Putamen (tissue), 1 donor: Measurements from ENCODE around the gene ZNF534.
A peak's percentile ranks its signal among the peaks of the same experiment; 100 is the strongest.
"Not testable (repeated sequence)": the region's sequence is repeated elsewhere in the genome, so short reads cannot be mapped to it uniquely, and the experiment has no call there.

Experiments
- DNase-seq: peaks from one replicate; pipeline ENCODE4 v3.0.0-alpha.2; 2016; ENCODE audit warnings: low spot score

ZNF534 gene

DNA sequence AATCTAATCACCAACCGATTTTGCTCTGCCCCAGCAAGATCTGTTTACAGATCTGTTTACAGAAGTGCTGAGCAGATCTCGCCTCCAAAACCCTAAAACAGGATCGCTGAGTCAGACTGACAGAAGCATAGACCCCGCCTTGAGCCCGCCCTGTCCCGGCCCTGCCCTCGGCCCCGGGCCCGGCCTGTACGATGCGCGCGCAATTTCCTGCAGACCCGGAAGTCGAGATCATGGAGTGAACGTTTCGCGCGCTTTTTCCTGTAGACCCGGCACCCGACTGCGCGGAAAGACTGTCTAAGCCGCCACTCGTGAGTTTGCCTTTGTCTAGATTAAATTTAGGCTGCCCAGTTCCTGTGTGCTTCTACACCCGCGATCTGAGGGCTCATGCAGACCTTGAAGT is at the start of gene ZNF534:
Gene ZNF534 (plus strand): TSS at position 212 of the 400 bp plus-strand sequence. CDS start 2,327 bp downstream, outside the sequence.
- no peak for DNase-seq

DNA sequence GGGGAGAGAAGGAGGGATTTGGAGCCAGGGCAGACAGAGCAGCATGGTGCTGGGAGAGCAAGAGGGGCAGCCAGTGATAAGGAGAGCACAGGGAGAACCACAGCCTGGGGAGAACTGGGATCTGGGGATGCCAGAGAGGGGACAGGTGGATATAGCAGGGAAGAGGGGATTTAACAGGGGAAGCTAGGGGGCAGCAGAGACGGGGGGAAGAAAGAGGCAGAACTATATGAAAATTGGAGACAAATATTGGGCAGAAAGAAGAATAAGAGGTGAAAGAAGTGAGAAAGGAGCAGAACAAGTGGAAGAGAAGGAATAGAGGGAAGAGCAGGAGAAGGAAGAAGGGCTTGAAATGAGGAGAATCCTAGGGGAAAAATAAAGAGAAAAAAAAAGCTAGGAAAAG is 37.8 kb upstream of the ZNF534 start:
- DNase-seq: no peak

DNA sequence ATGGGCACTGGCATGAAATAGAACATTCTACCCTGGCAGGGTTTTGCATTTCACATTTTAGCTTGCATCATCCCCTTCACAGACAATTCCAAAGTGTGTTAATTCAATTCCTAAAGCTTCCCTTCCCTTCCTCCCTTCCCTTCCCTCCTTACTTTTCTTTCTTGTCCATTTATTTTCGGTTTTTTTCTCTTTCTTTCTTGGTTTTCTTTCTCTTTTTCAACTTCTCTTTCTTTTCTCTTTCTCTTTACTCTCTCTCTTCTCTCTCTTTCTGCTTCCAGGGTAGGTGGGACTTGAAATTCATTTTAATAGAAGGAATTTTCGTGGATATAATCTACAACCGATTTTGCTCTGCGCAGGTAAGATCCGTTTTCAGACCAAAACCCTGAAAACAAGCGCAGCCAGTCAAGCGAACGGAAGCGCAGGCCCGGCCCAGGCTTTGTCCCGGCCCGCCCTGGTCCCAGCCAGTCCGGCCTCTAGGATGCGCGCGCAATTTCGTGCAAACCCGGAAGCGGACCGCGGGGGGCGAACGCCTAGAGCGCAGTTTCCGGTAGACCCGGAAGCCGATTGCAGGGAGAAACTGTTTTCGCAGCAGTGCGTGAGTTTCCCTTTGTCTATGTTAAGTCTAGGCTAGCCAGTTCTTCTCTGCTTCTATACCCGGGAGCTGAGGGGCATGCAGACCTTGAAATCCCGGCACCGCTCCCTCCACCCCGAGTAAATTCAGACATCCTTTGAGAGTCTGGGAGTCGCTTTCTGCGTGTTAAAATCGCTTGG is 31.5 kb upstream of the ZNF534 start, which contains the start of gene ZNF528:
Gene ZNF528 (plus strand): TSS at position 540 of the 771 bp plus-strand sequence. CDS start 4,165 bp downstream, outside the sequence.
- peak; percentile 91 for DNase-seq

DNA sequence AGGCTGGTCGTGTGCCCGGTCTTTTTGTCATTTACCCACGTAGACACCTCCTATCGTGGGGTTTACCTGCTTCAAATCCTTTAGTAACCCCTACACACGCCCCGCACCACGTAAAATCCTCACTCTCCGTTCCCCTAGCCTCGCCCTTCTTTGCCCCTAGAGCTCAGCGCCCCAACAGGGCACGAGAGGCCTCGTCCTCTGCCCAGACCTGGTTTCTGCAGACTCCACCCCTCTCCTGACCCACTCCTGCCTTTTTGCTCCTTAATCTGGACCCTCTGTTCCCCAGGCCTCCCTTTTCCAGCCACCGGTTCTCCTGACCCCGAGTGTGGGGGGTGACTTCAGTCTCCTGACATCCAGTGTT is 30.9 kb upstream of the ZNF534 start:
- no peak for DNase-seq

DNA sequence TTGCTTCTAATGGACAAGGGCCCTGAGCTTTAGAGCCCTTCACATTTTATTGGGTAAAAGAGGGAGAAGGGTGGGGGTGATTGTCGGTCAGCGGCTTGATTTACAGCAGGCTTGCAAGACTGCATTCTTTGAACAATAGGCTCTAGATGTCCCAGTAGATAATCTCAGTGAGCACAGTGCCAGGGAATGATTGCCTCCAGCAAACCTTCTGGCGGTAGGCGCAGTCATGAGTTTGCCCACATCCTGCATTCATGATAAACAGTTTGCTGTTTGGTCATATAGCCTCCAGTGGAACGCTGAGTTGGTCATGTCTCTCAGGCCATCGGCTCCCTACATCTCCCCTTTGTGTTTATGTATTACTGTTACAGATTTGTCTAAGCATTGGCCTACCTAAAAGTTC is 18.7 kb upstream of the ZNF534 start:
- DNase-seq: no peak

DNA sequence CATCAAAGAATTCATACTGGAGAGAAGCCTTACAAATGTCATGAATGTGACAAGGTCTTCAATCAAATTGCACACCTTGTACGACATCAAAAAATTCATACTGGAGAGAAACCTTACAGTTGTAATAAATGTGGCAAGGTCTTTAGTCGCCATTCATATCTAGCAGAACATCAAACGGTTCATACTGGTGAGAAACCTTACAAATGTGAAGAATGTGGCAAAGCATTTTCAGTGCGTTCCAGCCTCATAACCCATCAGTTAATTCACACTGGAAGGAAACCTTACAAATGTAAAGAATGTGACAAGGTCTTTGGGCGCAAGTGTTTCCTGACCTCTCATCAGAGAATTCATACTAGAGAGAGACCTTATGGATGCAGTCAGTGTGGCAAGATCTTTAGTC is 13.2 kb upstream of the ZNF534 start:
- DNase-seq: no peak

DNA sequence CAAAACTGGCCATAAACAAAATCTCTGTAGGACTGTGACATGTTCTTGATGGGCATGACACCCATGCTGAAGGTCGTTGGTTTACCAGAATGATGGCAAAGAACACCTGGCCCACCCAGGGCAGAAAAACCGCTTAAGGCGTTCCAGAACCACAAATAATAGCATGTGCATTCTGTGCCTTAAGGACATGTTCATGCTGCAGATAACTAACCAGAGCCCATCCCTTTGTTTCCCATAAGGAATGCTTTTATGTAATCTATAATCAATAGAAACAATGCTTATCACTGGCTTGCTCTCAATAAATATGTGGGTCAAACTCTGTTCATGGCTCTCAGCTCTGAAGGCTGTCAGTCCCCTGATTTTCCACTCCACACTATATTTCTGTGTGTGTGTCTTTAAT is 13.2 kb downstream of the ZNF534 start:
- no peak for DNase-seq

DNA sequence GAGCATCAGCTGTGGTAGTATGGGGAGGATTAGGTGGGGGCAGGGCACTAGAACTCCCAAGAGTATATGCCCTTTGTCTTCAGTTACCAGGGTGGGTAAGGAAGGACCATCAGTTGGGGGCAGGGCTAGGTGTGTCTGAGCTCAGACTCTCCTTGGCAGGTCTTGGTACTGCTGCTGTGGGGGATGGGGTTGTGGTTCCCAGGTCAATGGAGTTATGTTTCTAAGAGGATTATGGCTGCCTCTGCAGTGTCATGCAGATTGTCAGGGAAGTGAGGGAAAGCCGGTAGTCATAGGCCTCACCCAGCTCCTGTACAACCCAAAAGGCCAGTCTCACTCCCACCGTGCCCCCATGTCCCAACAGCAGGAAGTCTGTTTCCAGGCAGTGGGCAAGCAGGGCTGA is 15.6 kb downstream of the ZNF534 start:
- no peak for DNase-seq

DNA sequence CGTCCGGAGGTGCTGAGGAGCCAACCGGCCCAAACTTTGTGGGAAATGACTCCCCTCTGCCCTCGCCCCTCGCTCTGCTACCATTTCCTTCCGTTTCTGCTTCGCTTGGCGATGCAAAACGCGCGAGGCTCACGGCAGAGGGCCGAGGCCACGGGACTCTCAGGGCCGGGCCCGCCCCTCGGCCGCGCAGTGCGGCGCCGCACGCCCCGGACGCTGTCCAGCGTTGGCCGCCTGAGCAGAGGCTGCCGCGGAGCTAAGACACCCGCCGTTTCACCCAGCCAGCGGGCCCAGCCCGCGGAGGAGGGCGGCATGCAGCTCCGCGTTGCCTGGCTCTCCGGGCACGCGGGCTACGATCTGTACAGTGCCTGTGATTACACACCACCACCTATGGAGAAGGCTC is 22.3 kb downstream of the ZNF534 start:
- DNase-seq: no peak

DNA sequence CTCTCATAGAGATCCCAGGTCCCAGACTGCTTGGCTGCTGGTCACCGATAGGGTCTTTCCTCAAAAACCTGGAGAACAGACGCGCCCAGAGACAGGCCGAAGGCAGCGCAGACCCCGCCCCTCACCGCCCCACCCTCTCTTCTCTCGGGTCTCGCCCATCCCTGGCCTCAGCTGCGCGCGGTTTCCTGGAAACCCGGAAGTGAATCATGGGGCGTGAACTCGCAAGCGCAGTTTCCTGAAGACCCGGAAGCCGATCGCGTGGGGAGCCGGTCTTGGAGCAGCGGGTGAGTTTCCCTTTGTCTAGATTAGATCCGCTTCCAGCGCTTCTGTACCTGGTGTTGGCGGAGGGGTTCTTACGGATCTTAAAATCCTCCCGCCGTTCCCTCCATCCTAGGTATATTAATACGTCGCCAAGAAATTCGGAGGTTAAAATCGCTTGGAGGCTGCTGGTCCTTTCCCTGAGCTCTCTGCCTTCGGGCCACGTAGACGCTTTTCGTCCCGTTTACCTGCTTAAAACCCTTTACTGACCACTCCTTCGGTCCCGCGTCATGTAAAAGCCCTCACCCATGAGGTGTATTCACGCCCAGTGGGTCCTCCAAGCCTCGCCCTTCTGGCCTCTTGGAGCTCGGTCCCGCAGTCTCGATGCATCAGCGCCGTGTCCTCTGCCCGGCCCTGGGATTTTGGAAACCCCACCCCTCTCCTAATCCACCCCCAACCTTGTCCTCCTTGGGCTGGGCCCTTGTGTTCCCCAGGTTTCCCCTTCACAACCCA is 24.6 kb downstream of the ZNF534 start, which contains the start of gene ZNF578:
Gene ZNF578 (plus strand): TSS at position 230 of the 771 bp plus-strand sequence. CDS start 48,293 bp downstream, outside the sequence.
- DNase-seq: peak; percentile 80

DNA sequence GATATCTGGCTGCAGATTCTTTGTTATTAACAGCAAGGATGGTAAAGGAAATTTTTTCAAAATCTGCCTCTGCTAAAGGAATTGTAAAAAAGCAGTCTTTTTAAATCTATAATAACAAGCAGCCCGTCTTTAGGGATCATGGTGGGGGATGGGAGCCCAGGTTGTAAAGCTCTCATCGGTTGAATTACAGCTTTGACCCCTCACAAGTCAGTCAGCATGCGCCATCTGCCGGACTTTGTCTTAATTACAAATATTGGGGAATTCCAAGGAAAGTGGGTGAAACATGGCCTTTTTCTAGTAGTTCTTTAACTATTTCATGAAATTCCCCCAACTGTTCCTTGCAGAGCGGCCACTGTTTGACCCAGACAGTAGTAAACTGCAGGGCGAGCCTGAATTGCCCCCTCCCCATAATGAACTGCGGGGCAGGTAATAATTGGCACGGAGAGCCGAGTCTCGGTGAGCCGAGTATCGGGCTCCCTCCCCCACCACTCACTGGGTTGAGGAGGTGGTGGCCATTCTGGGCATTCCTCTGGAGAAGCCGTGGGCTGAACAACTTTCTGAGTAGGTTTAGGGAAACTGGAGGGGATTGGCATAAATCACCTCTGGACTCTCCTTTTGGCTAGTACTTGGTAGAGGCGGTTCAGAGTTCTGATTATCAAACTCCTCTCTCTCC is 36.0 kb downstream of the ZNF534 start:
- DNase-seq: no peak

DNA sequence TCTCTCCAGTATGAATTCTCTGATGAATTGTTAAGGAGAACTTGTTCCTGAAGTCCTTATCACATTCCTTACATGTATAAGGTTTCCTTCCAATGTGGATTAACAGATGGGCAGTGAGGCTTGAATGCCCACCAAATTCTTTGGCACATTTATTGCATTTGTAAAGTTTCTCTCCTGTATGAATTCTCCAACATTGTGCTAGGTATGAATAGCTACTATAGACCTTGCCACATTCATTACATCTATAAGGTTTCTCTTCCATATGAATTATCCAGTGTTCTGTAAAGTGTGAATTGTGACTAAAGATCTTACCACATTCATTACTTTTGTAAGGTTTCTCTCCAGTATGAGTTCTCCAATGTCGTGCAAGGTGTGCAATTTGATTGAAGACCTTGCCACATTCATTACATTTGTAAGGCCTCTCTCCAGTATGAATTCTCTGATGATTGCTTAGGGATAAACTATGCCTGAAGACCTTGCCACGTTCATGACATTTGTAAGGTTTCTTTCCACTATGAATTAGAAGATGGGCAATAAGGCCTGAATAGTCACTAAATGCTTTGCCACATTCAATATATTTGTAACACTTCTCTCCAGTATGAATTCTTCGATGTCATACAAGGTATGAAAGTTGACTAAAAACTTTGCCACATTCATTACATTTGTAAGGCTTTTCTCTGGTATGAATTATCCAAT is 44.9 kb downstream of the ZNF534 start:
- DNase-seq: no peak

DNA sequence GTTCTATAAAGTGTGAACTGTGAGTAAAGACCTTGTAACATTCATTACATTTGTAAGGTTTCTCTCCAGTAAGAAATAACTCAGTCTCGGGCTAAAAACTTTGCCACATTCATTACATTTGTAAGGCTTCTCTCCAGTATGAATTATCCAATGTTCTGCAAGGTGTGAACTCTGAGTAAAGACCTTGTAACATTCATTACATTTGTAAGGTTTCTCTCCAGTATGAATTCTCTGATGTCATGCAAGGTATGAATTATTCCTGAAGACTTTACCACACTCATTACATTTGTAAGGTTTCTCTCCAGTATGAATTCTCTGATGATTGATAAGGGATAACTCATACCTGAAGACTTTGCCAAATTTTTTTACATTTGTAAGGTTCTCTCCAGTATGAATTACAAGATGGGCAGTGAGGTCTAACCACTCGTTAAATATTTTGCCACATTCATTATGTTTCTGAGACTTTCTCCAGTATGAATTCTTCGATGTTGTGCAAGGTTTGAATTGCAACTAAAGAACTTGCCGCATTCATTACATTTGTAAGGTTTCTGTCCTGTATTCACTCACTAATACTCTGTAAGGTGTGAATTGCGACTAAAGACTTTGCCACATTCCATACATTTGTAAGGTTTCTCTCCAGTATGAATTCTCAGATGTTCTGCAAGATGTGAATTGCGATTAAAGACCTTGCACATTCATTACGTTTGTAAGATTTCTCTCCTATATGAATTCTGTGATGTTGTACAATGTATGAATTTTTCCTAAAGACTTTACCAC is 45.6 kb downstream of the ZNF534 start:
- DNase-seq: no peak

DNA sequence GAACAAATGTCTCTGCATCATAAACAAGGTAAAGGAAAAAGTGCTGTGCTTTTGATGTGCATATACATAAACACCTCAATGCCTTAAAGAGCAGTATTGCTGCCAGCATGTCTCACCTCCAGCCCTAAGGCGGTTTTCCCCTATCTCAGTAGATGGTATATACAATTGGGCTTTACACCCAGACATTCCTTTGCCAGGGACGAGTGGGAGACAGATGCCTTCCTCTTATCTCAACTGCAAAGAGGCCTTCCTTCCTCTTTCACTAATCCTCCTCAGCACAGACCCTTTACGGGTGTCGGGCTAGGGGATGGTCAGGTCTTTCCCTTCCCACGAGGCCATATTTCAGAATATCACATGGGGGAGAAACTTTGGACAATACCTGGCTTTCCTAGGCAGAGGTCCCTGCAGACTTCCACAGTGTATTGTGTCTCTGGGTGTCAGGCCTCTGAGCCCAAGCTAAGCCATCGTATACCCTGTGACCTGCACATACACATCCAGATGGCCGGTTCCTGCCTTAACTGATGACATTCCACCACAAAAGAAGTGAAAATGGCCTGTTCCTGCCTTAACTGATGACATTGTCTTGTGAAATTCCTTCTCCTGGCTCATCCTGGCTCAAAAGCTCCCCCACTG is 55.3 kb downstream of the ZNF534 start:
- DNase-seq: not testable (repeated sequence)

DNA sequence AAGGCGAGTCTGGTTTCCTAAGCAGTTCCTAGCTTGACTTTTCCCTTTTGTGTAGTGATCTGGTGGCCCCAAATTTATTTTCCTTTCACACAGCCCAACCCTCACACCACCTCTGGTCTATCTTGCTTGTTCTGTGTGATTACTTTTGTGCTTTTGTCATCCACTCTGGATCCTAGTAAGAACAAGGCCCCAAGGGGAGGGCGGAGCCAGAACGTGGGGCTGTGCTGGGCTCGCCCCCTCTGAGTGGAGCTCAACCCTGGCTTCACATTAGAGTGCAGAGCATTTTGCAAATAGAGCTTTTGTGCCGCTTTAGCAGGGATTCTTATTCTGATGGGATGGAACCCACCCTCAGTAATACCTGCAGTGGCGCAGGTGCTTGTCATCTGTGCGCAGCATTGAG is 56.1 kb downstream of the ZNF534 start:
- DNase-seq: not testable (repeated sequence)

DNA sequence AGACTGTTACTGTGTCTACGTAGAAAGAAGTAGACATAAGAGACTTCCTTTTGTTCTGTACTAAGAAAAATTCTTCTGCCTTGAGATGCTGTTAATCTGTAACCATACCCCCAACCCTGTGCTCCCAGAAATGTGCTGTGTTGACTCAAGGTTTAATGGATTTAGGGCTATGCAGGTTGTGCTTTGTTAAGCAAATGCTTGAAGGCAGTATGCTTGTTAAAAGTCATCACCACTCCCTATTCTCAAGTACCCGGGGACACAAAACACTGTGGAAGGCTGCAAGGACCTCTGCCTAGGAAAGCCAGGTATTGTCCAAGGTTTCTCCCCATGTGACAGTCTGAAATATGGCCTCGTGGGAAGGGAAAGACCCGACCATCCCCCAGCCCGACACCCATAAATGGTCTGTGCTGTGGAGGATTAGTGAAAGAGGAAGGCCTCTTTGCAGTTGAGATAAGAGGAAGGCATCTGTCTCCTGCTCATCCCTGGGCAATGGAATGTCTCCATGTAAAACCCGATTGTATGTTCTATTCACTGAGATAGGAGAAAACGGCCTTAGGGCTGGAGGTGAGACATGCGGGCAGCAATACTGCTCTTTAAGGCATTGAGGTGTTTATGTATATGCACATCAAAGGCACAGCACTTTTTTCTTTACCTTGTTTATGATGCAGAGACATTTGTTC is 56.8 kb downstream of the ZNF534 start:
- DNase-seq: not testable (repeated sequence)

DNA sequence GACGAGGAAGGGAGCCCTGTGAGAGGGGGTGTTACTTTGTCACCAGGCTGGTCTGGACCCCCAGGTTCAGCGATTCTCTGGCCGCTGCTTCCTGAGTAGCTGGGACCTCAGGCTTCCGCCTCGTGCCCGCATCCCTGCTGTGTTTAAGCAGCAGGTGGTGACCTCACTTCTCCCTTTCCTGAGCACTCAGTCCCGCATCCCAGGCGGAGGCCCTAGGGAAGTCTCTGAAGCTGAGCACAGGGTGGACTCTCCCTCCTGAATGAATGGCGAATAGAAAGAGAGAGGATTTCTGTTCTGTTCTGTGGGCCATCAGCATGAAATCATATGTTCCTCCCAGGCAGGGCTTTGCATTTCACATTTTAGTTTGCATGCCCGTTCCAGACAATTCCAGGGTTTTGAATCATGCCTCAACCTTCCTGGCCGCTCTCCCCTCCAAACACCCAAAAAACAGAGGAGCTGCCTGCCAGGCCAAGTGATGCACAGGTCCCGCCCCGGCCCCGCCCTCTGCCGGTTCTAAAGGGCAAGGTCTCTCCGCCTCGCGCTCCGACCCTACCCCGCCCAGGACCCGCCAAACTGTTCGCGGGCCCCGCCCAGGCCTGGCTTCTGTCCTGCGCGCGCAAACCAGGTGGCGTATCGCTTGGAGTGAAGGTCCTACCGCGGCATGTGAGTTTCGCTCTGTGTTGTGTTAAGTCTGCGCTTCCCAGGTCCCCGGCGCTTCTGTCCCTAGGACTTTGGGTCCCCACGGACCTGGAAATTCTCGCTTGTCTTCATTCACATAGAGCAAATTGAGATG is 63.4 kb downstream of the ZNF534 start:
- DNase-seq: no peak

DNA sequence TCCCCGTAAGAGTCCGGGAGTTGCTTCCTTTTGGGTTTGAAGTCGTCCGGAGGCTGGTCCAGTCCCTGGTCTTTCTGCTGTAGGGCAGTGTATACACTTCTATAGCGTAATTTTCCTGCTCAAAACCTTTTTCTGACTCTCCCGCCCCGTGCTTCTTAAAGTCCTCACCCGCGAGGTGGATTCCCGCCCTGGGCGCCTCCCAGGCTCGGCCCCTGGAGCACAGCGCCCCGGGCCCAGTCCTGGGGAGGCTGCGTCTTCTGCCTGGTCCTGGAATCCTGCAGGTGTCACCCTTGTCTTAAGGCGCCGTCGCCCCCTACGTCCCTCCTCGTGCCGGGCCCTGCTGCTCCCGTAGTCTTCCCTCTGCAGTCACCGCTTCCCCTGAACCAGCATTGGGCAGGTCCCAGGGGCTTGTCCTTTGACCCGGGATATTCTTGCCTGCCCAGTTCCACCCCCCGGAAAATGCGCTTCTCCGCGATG is 64.1 kb downstream of the ZNF534 start:
- DNase-seq: no peak

DNA sequence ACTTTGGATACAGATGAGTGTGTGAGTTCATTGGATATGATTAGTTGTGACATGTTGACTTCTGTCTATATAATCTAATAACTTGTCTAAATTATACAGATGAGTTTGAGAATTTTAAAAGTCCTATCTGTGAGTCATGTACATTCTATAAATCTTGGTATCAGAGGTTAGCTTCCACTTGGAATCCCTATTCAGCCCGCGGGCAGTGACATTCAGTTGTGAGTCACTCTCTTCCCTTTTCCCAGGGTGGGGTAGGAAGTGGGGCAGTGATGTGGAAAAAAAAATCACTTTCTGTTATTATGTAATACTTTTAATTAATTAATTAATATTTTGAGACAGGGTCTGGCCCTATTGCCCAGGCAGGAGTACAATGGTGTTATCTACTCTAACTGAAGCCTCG is 65.6 kb downstream of the ZNF534 start:
- no peak for DNase-seq
